GM10266 (cell line): Measurements from ENCODE around the gene HEG1.

ENCODE experiments used
- DNase-seq: peaks from one replicate; pipeline ENCODE4 v3.0.0; 2012; ENCODE audit errors: extremely low spot score
- CTCF ChIP-seq: IDR thresholded peaks from 2 replicates; pipeline ENCODE4 v1.5.1; 2012; ENCODE audit warnings: mild to moderate bottlenecking, low read depth; ENCODE audit not compliant: control insufficient read depth, insufficient read depth; ENCODE audit errors: missing control alignments

HEG1 gene

GRCh38 chr3:125055913-125056745 is at the start of gene HEG1:
Gene HEG1, minus strand, starts transcription at chr3:125055997. Its CDS starts 107 bp downstream, at chr3:125055890.
- peak; percentile 95 for DNase-seq
- TF ChIP-seq CTCF, result no peak

- no peak for TF ChIP-seq CTCF
- no peak for DNase-seq
Measured at GRCh38 chr3:125105116-125105515, 49.3 kb upstream of the HEG1 start.

GRCh38 chr3:125104639-125105038 is 48.8 kb upstream of the HEG1 start:
- no peak for TF ChIP-seq CTCF
- no peak for DNase-seq

- TF ChIP-seq CTCF, result no peak
- DNase-seq, result no peak
Measured at GRCh38 chr3:125103406-125103805, 47.6 kb upstream of the HEG1 start.

GRCh38 chr3:125102470-125102869 is 46.7 kb upstream of the HEG1 start:
- no peak for TF ChIP-seq CTCF
- DNase-seq, result no peak

- DNase-seq, result no peak
- TF ChIP-seq CTCF, result no peak
Measured at GRCh38 chr3:125098611-125099291, 43.0 kb upstream of the HEG1 start.

GRCh38 chr3:125090649-125091048 is 34.9 kb upstream of the HEG1 start:
- DNase-seq, result no peak
- no peak for TF ChIP-seq CTCF
